Left ventricle myocardium superior (tissue), 1 donor: ENCODE data around the gene LAMA3. TPM values are rescaled to one million over a fixed set of nuclear protein-coding genes. Genes with fewer than 3 reads are reported as not detected.
A peak's percentile ranks its signal among the peaks of the same experiment; 100 is the strongest.
"Not testable (repeated sequence)": the region's sequence is repeated elsewhere in the genome, so short reads cannot be mapped to it uniquely, and the experiment has no call there.

Experiments used
- ATAC-seq: fragments of 200-7000 bp; cut with Tn5 transposase; one replicate; pipeline ENCODE4 v1.9.1; 2020; ENCODE audit warnings: mild to moderate bottlenecking, moderate library complexity
- DNase-seq: peaks from one replicate; pipeline ENCODE4 v3.0.0-alpha.2; 2020
- intact Hi-C: fragments of 100-400 bp; cut with micrococcal nuclease; formaldehyde crosslinking; loops from one replicate; pipeline ENCODE4 v1.11.0; 2022
- total RNA-seq: library from RNA; stranded (reverse); fragmentation: NEBNext Ultra II Directional; extraction: Animal tissue kit (Norgen Biotek cat#: 25700); gene quantifications from one replicate; pipeline ENCODE4 v1.2.1, GENCODE V29; 2021
- donor health status: DM: no; HTN: yes; CAD: no; lungs with severe emphysema.

The LAMA3 gene
- total RNA-seq, 1 donor from 2014 or later, result 3.4 TPM

- no peak for DNase-seq
- intact Hi-C loops, result loop anchor here (5.0 kb wide), 1 partner anchor 79 kb away; no protein-coding TSS in a partner anchor
- no peak for ATAC-seq
Observed at GRCh38 chr18:23701544-23702064, 12.4 kb downstream of the LAMA3 start.

- DNase-seq (no peak), ATAC-seq (no peak)
- intact Hi-C loops, result loop anchor here (5.0 kb wide), 1 partner anchor 80 kb away; no protein-coding TSS in a partner anchor
Observed at GRCh38 chr18:23702606-23703005, 13.4 kb downstream of the LAMA3 start.

GRCh38 chr18:23703057-23703986, 14.1 kb downstream of the LAMA3 start:
- intact Hi-C loops, result loop anchor here (5.0 kb wide), 1 partner anchor 81 kb away; no protein-coding TSS in a partner anchor
- DNase-seq (no peak), ATAC-seq (peak; percentile 83)

GRCh38 chr18:23703987-23704384, 14.7 kb downstream of the LAMA3 start:
- ATAC-seq (peak; percentile 23), DNase-seq (no peak)
- intact Hi-C loops, result loop anchor here (5.0 kb wide), 1 partner anchor 82 kb away; no protein-coding TSS in a partner anchor

GRCh38 chr18:23704806-23705205, 15.6 kb downstream of the LAMA3 start:
- no peak for DNase-seq

GRCh38 chr18:23706971-23707640, 17.9 kb downstream of the LAMA3 start:
- intact Hi-C loops, result no loop called here
- ATAC-seq (no peak), DNase-seq (no peak)

More at GRCh38 chr18:23704806-23705205, 15.6 kb downstream of the LAMA3 start:
- no peak for ATAC-seq
- intact Hi-C loops, result loop anchor here (5.0 kb wide), 1 partner anchor 83 kb away; no protein-coding TSS in a partner anchor

GRCh38 chr18:23710068-23710527, 20.8 kb downstream of the LAMA3 start:
- intact Hi-C loops, result no loop called here
- DNase-seq, result no peak
- ATAC-seq, result no peak

GRCh38 chr18:23710946-23711345, 21.7 kb downstream of the LAMA3 start:
- no peak for ATAC-seq
- intact Hi-C loops, result no loop called here

GRCh38 chr18:23711426-23711825, 22.2 kb downstream of the LAMA3 start:
- ATAC-seq (no peak), DNase-seq (no peak)
- intact Hi-C loops, result no loop called here

More at GRCh38 chr18:23710946-23711345, 21.7 kb downstream of the LAMA3 start:
- DNase-seq, result no peak

- ATAC-seq, result no peak
- no peak for DNase-seq
- intact Hi-C loops, result no loop called here
Observed at GRCh38 chr18:23712445-23712844, 23.2 kb downstream of the LAMA3 start.

- intact Hi-C loops, result no loop called here
- ATAC-seq (no peak), DNase-seq (no peak)
Observed at GRCh38 chr18:23714576-23714975, 25.3 kb downstream of the LAMA3 start.

GRCh38 chr18:23716079-23716478, 26.8 kb downstream of the LAMA3 start:
- ATAC-seq, intact Hi-C loops, DNase-seq: not testable (repeated sequence)

- ATAC-seq (no peak), DNase-seq (no peak)
- intact Hi-C loops, result no loop called here
Observed at GRCh38 chr18:23716516-23716915, 27.3 kb downstream of the LAMA3 start.

- ATAC-seq (no peak), DNase-seq (no peak)
- intact Hi-C loops, result no loop called here
Observed at GRCh38 chr18:23716966-23717365, 27.7 kb downstream of the LAMA3 start.

GRCh38 chr18:23718243-23718720, 29.0 kb downstream of the LAMA3 start:
- ATAC-seq (no peak), DNase-seq (no peak)
- intact Hi-C loops, result no loop called here

GRCh38 chr18:23718731-23719130, 29.5 kb downstream of the LAMA3 start:
- intact Hi-C loops, result no loop called here
- no peak for DNase-seq
- no peak for ATAC-seq

- intact Hi-C loops, result no loop called here
- DNase-seq (no peak), ATAC-seq (peak; percentile 60)
Observed at GRCh38 chr18:23719634-23720201, 30.5 kb downstream of the LAMA3 start.

GRCh38 chr18:23721696-23722480, 32.6 kb downstream of the LAMA3 start:
- intact Hi-C loops, result no loop called here
- ATAC-seq (no peak), DNase-seq (no peak)
